Panc1 (cell line): Measurements from ENCODE around the gene ST3GAL5. TPM values are rescaled to one million over a fixed set of nuclear protein-coding genes. Genes with fewer than 3 reads are reported as not detected.

Experiments used
- ATAC-seq: fragments of 200-7000 bp; cut with Tn5 transposase; 2 replicates; pipeline ENCODE4 v1.9.1; 2020; ENCODE audit warnings: mild to moderate bottlenecking, moderate library complexity
- BruUV-seq: library from RNA; stranded (reverse); fragments of 400-500 nt; replicated peaks from 2 replicates; lab custom pipeline; 2021; lab: Mats Ljungman, UMichigan
- CTCF ChIA-PET: fragments of 300-600 bp; sonication (Branson Sonifier 250); formaldehyde crosslinking; loops from one replicate; lab custom pipeline; 2022; ENCODE audit warnings: antibody characterized with exemption; lab: Charles Lee
- POLR2A ChIA-PET: fragments of 300-600 bp; sonication (Branson Sonifier 250); formaldehyde crosslinking; loops from one replicate; lab custom pipeline; 2022; ENCODE audit warnings: antibody characterized with exemption; lab: Charles Lee
- DNase-seq: peaks from one replicate; pipeline ENCODE4 v3.0.0-alpha.2; 2010; ENCODE audit warnings: low read depth, low spot score
- H3K27ac ChIP-seq: 2 replicates; pipeline ENCODE4 v1.5.1; 2011; ENCODE audit warnings: mild to moderate bottlenecking, low read length, inconsistent platforms
- H3K27me3 ChIP-seq: fragments of 200-500 bp; sonication (Bioruptor generic); 2 replicates; pipeline ENCODE4 v1.6.0; 2014; ENCODE audit warnings: low read length, inconsistent platforms; ENCODE audit not compliant: control insufficient read depth, insufficient read depth
- H3K36me3 ChIP-seq: fragments of 200-500 bp; sonication (Bioruptor generic); 2 replicates; pipeline ENCODE4 v1.5.1; 2014; ENCODE audit warnings: inconsistent platforms, mild to moderate bottlenecking, low read length, moderate library complexity; ENCODE audit not compliant: control insufficient read depth, insufficient read depth
- H3K4me1 ChIP-seq: 2 replicates; pipeline ENCODE4 v1.5.1; 2011; ENCODE audit warnings: inconsistent platforms, mild to moderate bottlenecking, low read length, moderate library complexity; ENCODE audit not compliant: control insufficient read depth, insufficient read depth
- H3K4me3 ChIP-seq, 2 experiments: 2 replicates each; pipeline ENCODE4 v1.5.1; 2011 to 2012; ENCODE audit warnings: low read depth in 2 of 2, low read length in 2 of 2, mild to moderate bottlenecking in 2 of 2, inconsistent platforms in 1 of 2, moderate library complexity in 1 of 2
- H3K9me3 ChIP-seq: fragments of 200-500 bp; sonication (Bioruptor generic); 2 replicates; pipeline ENCODE4 v1.5.1; 2014; ENCODE audit warnings: low read depth, mild to moderate bottlenecking, inconsistent platforms, low read length, moderate library complexity; ENCODE audit not compliant: control insufficient read depth, insufficient read depth
- CTCF ChIP-seq: fragments of 450-650 bp; IDR thresholded peaks from 2 replicates; pipeline ENCODE4 v1.5.1; 2017; ENCODE audit warnings: mild to moderate bottlenecking
- POLR2AphosphoS5 ChIP-seq: IDR thresholded peaks from 2 replicates; pipeline ENCODE4 v1.6.1; 2012; ENCODE audit warnings: mild to moderate bottlenecking, low read depth, low read length, moderate library complexity
- REST ChIP-seq, 2 experiments: IDR thresholded peaks; 2 replicates each; pipeline ENCODE4 v1.6.1; 2011 to 2012; ENCODE audit warnings: low read depth in 2 of 2, control low read depth in 1 of 2, low read length in 1 of 2, mild to moderate bottlenecking in 1 of 2, moderate library complexity in 1 of 2; ENCODE audit not compliant: insufficient read depth in 1 of 2
- SIN3A ChIP-seq: IDR thresholded peaks from 2 replicates; pipeline ENCODE4 v1.6.1; 2012; ENCODE audit warnings: low read depth, mild to moderate bottlenecking, low read length, moderate library complexity, borderline replicate concordance; ENCODE audit not compliant: insufficient read depth
- TCF7L2 ChIP-seq: IDR thresholded peaks from 2 replicates; pipeline ENCODE4 v1.6.1; 2011; ENCODE audit warnings: mild to moderate bottlenecking, low read depth, low read length, inconsistent platforms
- in situ Hi-C: cut with HindIII; loops from 2 replicates; pipeline ENCODE4 v1.10.0; 2016; ENCODE audit warnings: low sequenced_read_pairs, low pct_unique_long_range_greater_than_20kb
- intact Hi-C: fragments of 100-400 bp; cut with micrococcal nuclease; formaldehyde crosslinking; loops from one replicate; pipeline ENCODE4 v1.10.0; 2022; ENCODE audit not compliant: unreplicated experiment
- total RNA-seq: library from RNA; stranded (reverse); gene quantifications from one replicate; pipeline ENCODE4 v1.2.1, GENCODE V29; 2021; ENCODE audit not compliant: unreplicated experiment

Gene ST3GAL5
- total RNA-seq, 1 experiment from 2014 or later, result 5.0 TPM

- ChIA-PET POLR2A (no interaction called here), CTCF (interaction anchor here (0.5 to 2.2 kb wide), 13 partner anchors 10 to 363 kb away, joined by 3 to 12 read pairs (median 5); partner anchors contain the start of gene ST3GAL5)
- H3K9me3 ChIP-seq, result no peaks in the 10 kb centered on the region
- DNase-seq, result no peak
- intact Hi-C loops (loop anchor here (5.0 kb wide), 2 partner anchors 194 to 249 kb away; no protein-coding TSS in a partner anchor), in situ Hi-C loops (no loop called here)
- peak overlapping the region in 1 of 2 experiments; percentile 41; a peak in 2 of 4 replicates for H3K4me3 ChIP-seq
- no peaks in the 10 kb centered on the region for H3K36me3 ChIP-seq
- H3K27ac ChIP-seq, result no peak overlapping the region
- no peak for ATAC-seq
- peaks cover 5% of the 10 kb centered on the region; the same call in 1 of the 2 replicates for H3K27me3 ChIP-seq
- H3K4me1 ChIP-seq, result 0 out of 2 replicates have a peak, but pooled peaks cover 3% of the 10 kb centered on the region
- no TSS peak for BruUV-seq
- TF ChIP-seq SIN3A (no peak), TCF7L2 (no peak), POLR2AphosphoS5 (no peak), REST (IDR thresholded peaks at IDR 0.05; ENCODE audit: insufficient read depth in 1 of 2, low read depth in 2 of 2, low read length in 1 of 2) (no peak), CTCF (no peak)
Observed at GRCh38 chr2:85827879-85828569, 60.8 kb downstream of the ST3GAL5 start.

- ChIA-PET CTCF (interaction anchor here (0.5 to 2.2 kb wide), 15 partner anchors 11 to 547 kb away, joined by 3 to 12 read pairs (median 5); partner anchors contain the start of gene ST3GAL5), POLR2A (interaction anchor here (0.5 kb wide), 1 partner anchor 254 kb away, joined by 3 read pairs; no protein-coding TSS in a partner anchor)
- Histone ChIP-seq H3K4me3 (peak overlapping the region in 1 of 2 experiments; percentile 41; a peak in 2 of 4 replicates), H3K9me3 (no peaks in the 10 kb centered on the region), H3K36me3 (no peaks in the 10 kb centered on the region), H3K27me3 (peaks cover 5% of the 10 kb centered on the region; the same call in 1 of the 2 replicates), H3K27ac (no peak overlapping the region), H3K4me1 (0 out of 2 replicates have a peak, but pooled peaks cover 3% of the 10 kb centered on the region)
- in situ Hi-C loops, result no loop called here
- peak; percentile 98 for ATAC-seq
- intact Hi-C loops, result loop anchor here (5.0 kb wide), 2 partner anchors 195 to 250 kb away; no protein-coding TSS in a partner anchor
- no TSS peak for BruUV-seq
- DNase-seq, result peak; percentile 43
- no peak for TF ChIP-seq REST (IDR thresholded peaks at IDR 0.05; ENCODE audit: insufficient read depth in 1 of 2, low read depth in 2 of 2, low read length in 1 of 2)
- peak; percentile 94 for TF ChIP-seq CTCF
- TF ChIP-seq SIN3A, result no peak
- TF ChIP-seq TCF7L2, result no peak
- no peak for TF ChIP-seq POLR2AphosphoS5
Observed at GRCh38 chr2:85826990-85827878, 61.6 kb downstream of the ST3GAL5 start.
